Smooth muscle cell (in vitro differentiated cells): Measurements from ENCODE around the gene NAXD. TPM values are rescaled to one million over a fixed set of nuclear protein-coding genes. Genes with fewer than 3 reads are reported as not detected.

Experiments
- DNase-seq: peaks from one replicate; lab custom pipeline; 2025; ENCODE audit not compliant: unreplicated experiment; lab: John Stamatoyannopoulos, UW
- H2AFZ ChIP-seq: fragments of 200-600 bp; sonication (generic); 2 replicates; pipeline ENCODE4 v1.6.0; 2016; ENCODE audit warnings: antibody characterized with exemption, low read depth, mild to moderate bottlenecking
- H3F3A ChIP-seq: fragments of 200-600 bp; sonication (generic); 2 replicates; pipeline ENCODE4 v1.6.0; 2017; ENCODE audit warnings: antibody characterized with exemption, low read depth
- H3K27ac ChIP-seq: fragments of 200-600 bp; sonication (generic); 2 replicates; pipeline ENCODE4 v1.5.1; 2016; ENCODE audit warnings: low read depth, mild to moderate bottlenecking
- H3K27me3 ChIP-seq: fragments of 200-600 bp; sonication (generic); 2 replicates; pipeline ENCODE4 v1.6.1; 2016; ENCODE audit warnings: low read depth, mild to moderate bottlenecking
- H3K36me3 ChIP-seq: fragments of 200-600 bp; sonication (generic); 2 replicates; pipeline ENCODE4 v1.5.1; 2016; ENCODE audit warnings: low read depth
- H3K4me1 ChIP-seq: fragments of 200-600 bp; sonication (generic); 2 replicates; pipeline ENCODE4 v1.5.1; 2016; ENCODE audit warnings: low read depth
- H3K4me2 ChIP-seq: fragments of 200-600 bp; sonication (generic); 2 replicates; pipeline ENCODE4 v1.6.0; 2016; ENCODE audit warnings: mild to moderate bottlenecking
- H3K4me3 ChIP-seq: fragments of 200-600 bp; sonication (generic); 2 replicates; pipeline ENCODE4 v1.5.1; 2016; ENCODE audit warnings: mild to moderate bottlenecking
- H3K79me2 ChIP-seq: fragments of 200-600 bp; sonication (generic); 2 replicates; pipeline ENCODE4 v1.6.0; 2016; ENCODE audit warnings: low read depth, mild to moderate bottlenecking
- H3K9ac ChIP-seq: fragments of 200-600 bp; sonication (generic); 2 replicates; pipeline ENCODE4 v1.6.0; 2016; ENCODE audit warnings: low read depth
- H3K9me3 ChIP-seq: fragments of 200-600 bp; sonication (generic); replicated peaks from 2 replicates; pipeline ENCODE4 v1.5.1; 2016; ENCODE audit warnings: low read depth
- H4K20me1 ChIP-seq: fragments of 200-600 bp; sonication (generic); 2 replicates; pipeline ENCODE4 v1.6.0; 2016; ENCODE audit warnings: low read depth
- WGBS: methylation state at CpG from one replicate; pipeline ENCODE4 v1.1.7; 2016; ENCODE audit warnings: low lambda C conversion rate; 5-methylcytosine and 5-hydroxymethylcytosine counted together
- polyA plus RNA-seq: library from polyadenylated mRNA; unstranded; fragments of >200 nt; fragmentation: Nextera tagmentation; extraction: Ambion mirVana; gene quantifications from 2 replicates; pipeline ENCODE4 v1.2.1, GENCODE V29; 2016
- total RNA-seq: library from RNA; depleted of rRNA; stranded (reverse); fragments of >200 nt; gene quantifications from 2 replicates; pipeline ENCODE4 v1.2.3, GENCODE V29; 2014
- TF ChIP-seq, protein P1 (sequence below): fragments of 200-600 bp; sonication (generic); IDR thresholded peaks from 2 replicates; pipeline ENCODE4 v1.5.1; 2017; ENCODE audit warnings: borderline replicate concordance, mild to moderate bottlenecking, antibody characterized with exemption; ENCODE audit not compliant: insufficient read depth, poor library complexity, severe bottlenecking

NAXD gene
- total and polyA plus RNA-seq, 2 experiments from 2014 or later: 16.9 to 30.9 TPM

DNA sequence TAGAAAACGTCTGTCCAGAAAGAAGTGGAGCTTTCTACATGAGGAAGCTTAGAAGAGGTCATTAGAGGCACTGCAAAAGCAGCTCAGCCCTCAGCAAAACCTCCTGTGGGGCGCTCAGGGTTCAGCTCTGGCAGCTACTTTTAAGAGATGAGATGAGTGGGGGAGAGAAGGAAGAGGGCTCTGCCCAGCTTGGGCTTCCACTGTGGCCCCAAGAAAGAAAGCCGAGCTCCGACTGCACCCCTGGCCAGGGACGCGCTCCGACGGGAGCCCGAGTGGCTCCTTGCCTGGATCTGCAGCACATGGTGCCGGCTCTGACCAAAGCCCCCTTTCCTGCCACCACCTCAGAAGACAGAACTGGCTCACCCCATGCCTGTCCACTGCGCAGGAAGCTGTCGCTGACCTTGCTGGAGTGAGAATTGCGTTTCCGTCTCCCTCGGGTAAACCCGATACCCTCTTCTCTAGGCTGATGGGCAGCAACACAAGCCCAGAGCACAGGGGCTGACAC is 36.4 kb downstream of the NAXD start:
- Histone ChIP-seq H3K9ac (no peak overlapping the region), H3K79me2 (no peaks in the 10 kb centered on the region), H3K4me3 (no peak overlapping the region), H2AFZ (no peak overlapping the region), H4K20me1 (peaks cover 10% of the 10 kb centered on the region), H3K4me2 (no peak overlapping the region), H3K9me3 (no peaks in the 10 kb centered on the region), H3K27ac (no peak overlapping the region), H3F3A (no peaks in the 10 kb centered on the region), H3K36me3 (no peaks in the 10 kb centered on the region), H3K4me1 (no peaks in the 10 kb centered on the region), H3K27me3 (no peaks in the 10 kb centered on the region)
- 95% methylated on average over 16 of the region's 16 CpGs for WGBS
- DNase-seq: no peak
- TF ChIP-seq, protein P1, sequence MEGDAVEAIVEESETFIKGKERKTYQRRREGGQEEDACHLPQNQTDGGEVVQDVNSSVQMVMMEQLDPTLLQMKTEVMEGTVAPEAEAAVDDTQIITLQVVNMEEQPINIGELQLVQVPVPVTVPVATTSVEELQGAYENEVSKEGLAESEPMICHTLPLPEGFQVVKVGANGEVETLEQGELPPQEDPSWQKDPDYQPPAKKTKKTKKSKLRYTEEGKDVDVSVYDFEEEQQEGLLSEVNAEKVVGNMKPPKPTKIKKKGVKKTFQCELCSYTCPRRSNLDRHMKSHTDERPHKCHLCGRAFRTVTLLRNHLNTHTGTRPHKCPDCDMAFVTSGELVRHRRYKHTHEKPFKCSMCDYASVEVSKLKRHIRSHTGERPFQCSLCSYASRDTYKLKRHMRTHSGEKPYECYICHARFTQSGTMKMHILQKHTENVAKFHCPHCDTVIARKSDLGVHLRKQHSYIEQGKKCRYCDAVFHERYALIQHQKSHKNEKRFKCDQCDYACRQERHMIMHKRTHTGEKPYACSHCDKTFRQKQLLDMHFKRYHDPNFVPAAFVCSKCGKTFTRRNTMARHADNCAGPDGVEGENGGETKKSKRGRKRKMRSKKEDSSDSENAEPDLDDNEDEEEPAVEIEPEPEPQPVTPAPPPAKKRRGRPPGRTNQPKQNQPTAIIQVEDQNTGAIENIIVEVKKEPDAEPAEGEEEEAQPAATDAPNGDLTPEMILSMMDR: no peak

DNA sequence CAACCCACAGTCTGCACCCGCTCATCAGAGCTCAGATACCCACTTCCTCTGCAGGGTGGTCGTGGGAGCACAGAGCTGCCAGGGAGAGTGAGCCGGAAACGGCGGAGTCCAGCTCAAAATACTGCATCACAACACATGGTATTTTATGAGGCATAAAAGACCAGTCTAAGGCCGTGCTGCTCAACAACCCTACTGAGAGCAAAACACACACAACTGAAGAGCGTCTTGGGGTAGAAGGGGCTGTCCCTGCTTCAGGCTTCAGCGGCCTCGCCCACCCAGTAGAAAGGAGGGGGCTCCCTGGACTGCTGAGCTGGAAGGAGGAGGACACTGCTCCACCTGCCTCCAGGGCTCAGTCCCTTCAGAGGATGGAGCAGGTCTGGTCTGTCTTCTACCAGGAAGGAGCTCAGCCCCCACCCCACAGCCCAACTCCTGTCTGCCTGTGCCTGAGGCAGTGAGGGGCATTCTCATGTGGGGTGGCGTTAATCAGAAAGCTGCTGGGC is 36.9 kb downstream of the NAXD start:
- Histone ChIP-seq H4K20me1 (peaks cover 10% of the 10 kb centered on the region), H3K27ac (no peak overlapping the region), H3K4me3 (no peak overlapping the region), H3K27me3 (no peaks in the 10 kb centered on the region), H3K79me2 (no peaks in the 10 kb centered on the region), H3K36me3 (no peaks in the 10 kb centered on the region), H3K9me3 (no peaks in the 10 kb centered on the region), H3K4me2 (no peak overlapping the region), H3K9ac (no peak overlapping the region), H3F3A (no peaks in the 10 kb centered on the region), H3K4me1 (no peaks in the 10 kb centered on the region), H2AFZ (no peak overlapping the region)
- TF ChIP-seq, protein P1: no peak
- WGBS: 94% methylated on average over 10 of the region's 10 CpGs
- DNase-seq: no peak

DNA sequence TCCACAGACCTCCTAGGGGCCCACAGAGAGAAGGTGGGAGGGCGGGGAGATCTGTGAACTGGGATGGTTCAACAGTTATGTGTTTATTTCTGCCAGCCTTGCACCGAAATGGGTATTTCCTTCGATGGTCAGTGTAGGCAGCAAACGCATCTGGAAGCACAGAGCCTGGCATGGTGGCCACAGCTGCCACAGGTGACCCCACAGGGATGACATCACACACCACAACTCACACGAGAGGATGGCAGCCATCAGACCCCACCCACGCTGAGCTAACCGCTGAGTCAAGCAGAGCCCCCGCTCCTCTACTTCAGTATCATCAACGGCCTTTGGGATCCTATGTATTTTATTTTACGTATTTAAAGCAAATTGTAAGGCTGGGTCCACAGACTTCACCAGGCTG is 37.4 kb downstream of the NAXD start:
- Histone ChIP-seq H3K9ac (no peak overlapping the region), H3K27me3 (no peaks in the 10 kb centered on the region), H3K27ac (no peak overlapping the region), H3K36me3 (no peaks in the 10 kb centered on the region), H3K4me1 (no peaks in the 10 kb centered on the region), H3K9me3 (no peaks in the 10 kb centered on the region), H3K79me2 (no peaks in the 10 kb centered on the region), H3K4me2 (no peak overlapping the region), H3K4me3 (no peak overlapping the region), H3F3A (no peaks in the 10 kb centered on the region), H2AFZ (no peak overlapping the region), H4K20me1 (peaks cover 10% of the 10 kb centered on the region)
- TF ChIP-seq, protein P1: no peak
- 95% methylated on average over 10 of the region's 10 CpGs for WGBS
- DNase-seq: no peak

DNA sequence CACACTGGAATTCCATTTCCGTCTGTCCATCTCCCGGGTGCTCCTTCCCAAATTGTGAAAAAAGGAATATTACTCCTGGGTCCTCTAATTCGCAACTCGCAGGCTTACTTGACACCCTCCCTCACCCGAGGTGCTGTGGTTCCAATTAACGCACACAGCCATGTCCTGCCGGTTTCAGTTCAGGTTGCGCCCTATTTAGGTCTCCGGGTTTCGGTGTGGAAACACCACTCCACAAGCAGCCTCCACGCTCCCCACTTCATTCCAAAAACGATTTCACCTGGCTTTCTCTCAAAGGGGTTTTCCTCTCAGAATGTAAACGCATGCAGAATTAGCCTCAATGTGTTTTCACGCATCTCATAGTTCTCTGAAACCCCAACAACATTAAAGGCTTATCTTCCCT is 37.9 kb downstream of the NAXD start:
- Histone ChIP-seq H3K4me3 (no peak overlapping the region), H4K20me1 (peaks cover 10% of the 10 kb centered on the region), H3K79me2 (no peaks in the 10 kb centered on the region), H2AFZ (no peak overlapping the region), H3K4me2 (no peak overlapping the region), H3K27me3 (no peaks in the 10 kb centered on the region), H3K4me1 (no peaks in the 10 kb centered on the region), H3K27ac (no peak overlapping the region), H3F3A (no peaks in the 10 kb centered on the region), H3K36me3 (no peaks in the 10 kb centered on the region), H3K9me3 (no peaks in the 10 kb centered on the region), H3K9ac (no peak overlapping the region)
- TF ChIP-seq, protein P1: no peak
- no peak for DNase-seq
- 93% methylated on average over 14 of the region's 14 CpGs for WGBS
